Skin epidermis (tissue), 12 donors: ENCODE measurements around the gene CTNNBL1.

Experiments
- H3K27ac ChIP-seq, 21 experiments: fragments of 200-600 bp; sonication (generic) in 11 of 21; one replicate each; pipeline ENCODE4 v1.5.0; 2020; ENCODE audit warnings: mild to moderate bottlenecking in 3 of 21, inconsistent platforms in 2 of 21, moderate library complexity in 2 of 21
- H3K4me3 ChIP-seq, 7 experiments: fragments of 200-600 bp; sonication (generic) in 2 of 7; one replicate each; pipeline ENCODE4 v1.5.0; 2020; ENCODE audit warnings: inconsistent platforms in 2 of 7, mild to moderate bottlenecking in 2 of 7, moderate library complexity in 1 of 7

Gene CTNNBL1

GRCh38 chr20:37904008-37904642 lies 210.3 kb downstream of the CTNNBL1 start:
- Histone ChIP-seq H3K27ac (no peak overlapping the region), H3K4me3 (no peak overlapping the region)

GRCh38 chr20:37904845-37905373 lies 211.1 kb downstream of the CTNNBL1 start:
- H3K4me3 ChIP-seq, result no peak overlapping the region
- H3K27ac ChIP-seq, result no peak overlapping the region

- no peak overlapping the region for H3K27ac ChIP-seq
- no peak overlapping the region for H3K4me3 ChIP-seq
Observed at GRCh38 chr20:37905671-37906613, 212.1 kb downstream of the CTNNBL1 start.

- H3K4me3 ChIP-seq, result no peak overlapping the region
- H3K27ac ChIP-seq, result no peak overlapping the region
Observed at GRCh38 chr20:37907330-37907676, 213.5 kb downstream of the CTNNBL1 start.

- Histone ChIP-seq H3K27ac (no peak overlapping the region), H3K4me3 (no peak overlapping the region)
Observed at GRCh38 chr20:37907677-37908401, 214.0 kb downstream of the CTNNBL1 start.

GRCh38 chr20:37911261-37911660 lies 217.4 kb downstream of the CTNNBL1 start:
- Histone ChIP-seq H3K4me3 (no peak overlapping the region), H3K27ac (no peak overlapping the region)

- Histone ChIP-seq H3K27ac (no peak overlapping the region), H3K4me3 (no peak overlapping the region)
Observed at GRCh38 chr20:37911838-37912281, 218.0 kb downstream of the CTNNBL1 start.

- Histone ChIP-seq H3K27ac (no peak overlapping the region), H3K4me3 (no peak overlapping the region)
Observed at GRCh38 chr20:37912874-37913273, 219.0 kb downstream of the CTNNBL1 start.

GRCh38 chr20:37913567-37914366 lies 219.9 kb downstream of the CTNNBL1 start:
- H3K27ac ChIP-seq, result no peak overlapping the region
- H3K4me3 ChIP-seq, result no peak overlapping the region

GRCh38 chr20:37914367-37914671 lies 220.5 kb downstream of the CTNNBL1 start:
- H3K4me3 ChIP-seq, result no peak overlapping the region
- H3K27ac ChIP-seq, result no peak overlapping the region

GRCh38 chr20:37914672-37915433 lies 221.0 kb downstream of the CTNNBL1 start:
- Histone ChIP-seq H3K4me3 (no peak overlapping the region), H3K27ac (no peak overlapping the region)

- H3K4me3 ChIP-seq, result no peak overlapping the region
- H3K27ac ChIP-seq, result no peak overlapping the region
Observed at GRCh38 chr20:37915434-37915787, 221.6 kb downstream of the CTNNBL1 start.

GRCh38 chr20:37915800-37916570 lies 222.2 kb downstream of the CTNNBL1 start:
- Histone ChIP-seq H3K4me3 (no peak overlapping the region), H3K27ac (no peak overlapping the region)

- no peak overlapping the region for H3K4me3 ChIP-seq
- H3K27ac ChIP-seq, result no peak overlapping the region
Observed at GRCh38 chr20:37917461-37917860, 223.6 kb downstream of the CTNNBL1 start.

- H3K4me3 ChIP-seq, result no peak overlapping the region
- H3K27ac ChIP-seq, result no peak overlapping the region
Observed at GRCh38 chr20:37918035-37918434, 224.2 kb downstream of the CTNNBL1 start.

GRCh38 chr20:37919389-37920040 lies 225.7 kb downstream of the CTNNBL1 start:
- no peak overlapping the region for H3K4me3 ChIP-seq
- H3K27ac ChIP-seq, result no peak overlapping the region

GRCh38 chr20:37920270-37920669 lies 226.4 kb downstream of the CTNNBL1 start:
- Histone ChIP-seq H3K4me3 (no peak overlapping the region), H3K27ac (no peak overlapping the region)
